ENCODE data around the gene MAD1L1.
"Not testable (repeated sequence)": the region's sequence is repeated elsewhere in the genome, so short reads cannot be mapped to it uniquely, and the experiment has no call there.

Gene MAD1L1

DNA sequence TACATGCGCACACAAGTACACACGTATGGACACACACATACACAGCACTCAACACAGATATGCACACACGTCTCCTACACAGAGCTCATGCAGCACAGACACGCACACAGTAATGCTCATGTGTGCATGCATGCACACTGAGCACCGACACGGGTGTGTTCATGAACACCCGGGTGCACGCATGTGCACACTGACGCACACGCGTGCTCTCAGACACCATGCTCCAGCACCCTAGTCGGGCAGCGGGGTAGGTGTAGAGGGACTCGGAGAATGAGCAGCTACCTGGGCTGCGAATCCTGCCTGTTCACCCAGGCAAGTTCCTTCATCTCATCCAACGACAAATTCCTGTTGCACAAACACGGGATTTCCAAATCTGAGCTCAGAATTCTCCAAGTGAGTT is 184.7 kb downstream of the MAD1L1 start:
- no peak for DNase-seq (ENCODE audit: low read depth in 1 of 2, low spot score in 1 of 2)

DNA sequence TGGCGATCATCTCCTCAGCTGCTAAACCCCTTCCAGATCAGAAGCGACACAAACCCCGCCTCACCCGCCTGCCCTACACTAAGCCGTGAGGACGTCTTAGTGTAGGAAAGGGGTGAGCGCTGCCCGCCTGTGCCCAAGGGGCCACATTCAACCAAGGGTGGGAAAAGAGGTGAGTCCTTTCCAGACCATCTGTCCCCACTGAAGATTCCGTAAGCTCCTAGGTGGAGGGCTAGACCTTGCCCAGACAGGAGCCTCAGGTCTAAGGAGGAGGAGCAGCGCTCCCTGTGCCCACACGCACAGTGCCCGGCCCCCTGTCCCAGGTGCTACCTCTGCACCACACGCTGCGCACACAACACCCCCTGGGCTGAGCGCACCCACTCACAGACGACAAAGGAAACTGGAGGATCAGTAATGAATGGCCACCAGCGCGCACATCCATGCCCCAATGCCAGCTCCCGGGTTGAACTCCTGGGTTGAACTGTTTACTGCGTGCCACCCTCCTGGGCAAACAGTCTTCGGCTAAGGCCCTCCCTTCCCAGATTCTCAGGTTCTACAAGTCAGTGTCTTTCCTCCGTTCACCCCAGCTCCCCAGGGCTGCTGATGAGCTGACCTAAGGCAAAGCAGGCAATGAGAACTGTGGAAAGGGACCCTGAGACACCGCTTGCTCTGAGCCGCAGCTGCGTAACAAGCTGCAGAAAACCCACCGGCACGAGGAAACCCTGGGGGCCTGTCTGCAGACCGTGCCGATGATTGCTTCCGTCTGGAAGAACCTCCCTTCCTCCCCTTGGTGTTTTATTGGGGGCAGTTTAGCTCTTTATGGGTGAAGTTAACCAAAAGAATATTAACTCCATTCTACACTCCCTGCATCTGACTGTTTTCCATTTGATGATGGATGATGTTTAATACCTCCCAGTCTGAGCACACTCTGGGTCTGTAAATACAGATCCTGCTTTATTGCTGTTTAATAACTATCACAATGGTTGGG is 185.9 kb downstream of the MAD1L1 start:
- no peak for DNase-seq (ENCODE audit: low read depth in 1 of 2, low spot score in 1 of 2)

DNA sequence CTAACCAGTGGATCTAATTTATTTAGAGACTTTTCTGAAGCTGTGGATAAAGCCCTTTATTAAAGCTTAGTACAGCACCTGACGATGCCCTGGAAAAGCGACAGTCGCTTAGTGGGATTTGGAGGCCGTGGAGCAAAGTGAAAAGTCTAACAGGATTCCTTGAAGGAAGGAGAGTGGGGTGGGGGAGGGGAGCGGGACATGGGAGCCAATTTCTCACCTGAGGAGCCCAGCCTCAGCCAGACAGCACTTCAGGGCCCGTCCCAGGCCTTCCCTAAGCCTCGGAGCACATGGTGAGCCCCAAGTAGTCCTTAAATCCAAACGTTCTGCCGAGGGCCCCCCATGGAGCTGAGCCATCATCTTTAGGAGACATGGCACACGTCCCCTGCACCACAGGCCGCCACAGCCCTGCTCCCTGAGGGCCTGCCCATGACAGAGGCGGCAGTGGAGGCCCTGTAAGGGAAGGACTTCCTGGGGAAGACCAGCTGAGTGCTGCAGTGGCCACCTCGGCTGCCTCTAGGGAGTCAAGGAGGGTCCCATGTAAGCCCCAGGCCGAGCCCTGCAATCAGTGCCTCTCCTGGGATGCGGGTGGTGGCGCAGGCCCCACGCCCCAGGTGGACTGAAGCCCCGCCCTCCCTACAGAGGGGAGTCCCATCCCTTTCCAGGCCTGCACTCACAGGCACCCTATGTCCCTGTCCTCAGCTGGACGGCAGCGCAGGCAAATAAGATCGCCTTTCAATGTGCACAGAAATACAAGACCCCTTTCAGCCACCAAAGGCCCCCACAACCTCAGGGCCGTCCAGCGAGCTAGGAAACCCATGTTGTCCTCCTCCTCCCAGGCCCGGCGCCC is 187.0 kb downstream of the MAD1L1 start:
- no peak for DNase-seq (ENCODE audit: low read depth in 1 of 2, low spot score in 1 of 2)

DNA sequence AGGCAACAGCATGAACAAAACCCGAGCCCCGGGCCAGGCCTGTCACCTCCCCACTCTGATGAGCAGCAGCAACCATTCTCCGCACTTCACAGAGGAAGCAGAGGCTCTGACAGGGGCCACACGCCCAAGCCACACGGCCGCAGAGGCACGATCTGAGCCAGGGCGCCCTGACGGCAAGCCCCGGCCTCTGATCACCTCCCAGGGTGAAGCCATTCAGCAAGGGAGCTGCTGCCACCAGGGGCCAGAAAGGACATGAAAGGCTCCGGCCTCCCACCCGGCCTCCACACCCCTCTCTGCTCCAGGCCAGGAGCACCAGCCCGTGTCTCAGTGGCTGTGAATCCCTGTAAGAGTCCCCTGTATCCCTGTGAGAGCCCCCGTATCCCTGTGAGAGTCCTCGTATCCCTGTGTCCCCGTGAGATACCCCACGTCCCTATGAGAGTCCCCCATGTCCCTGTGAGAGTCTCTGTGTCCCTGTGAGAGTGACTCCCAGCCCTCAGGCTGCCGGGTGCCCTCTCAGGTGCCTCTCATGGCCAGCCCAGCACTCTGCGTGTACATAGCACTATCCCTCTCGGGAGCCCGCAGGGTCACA is 187.8 kb downstream of the MAD1L1 start:
- DNase-seq (ENCODE audit: low read depth in 1 of 2, low spot score in 1 of 2): no peak

DNA sequence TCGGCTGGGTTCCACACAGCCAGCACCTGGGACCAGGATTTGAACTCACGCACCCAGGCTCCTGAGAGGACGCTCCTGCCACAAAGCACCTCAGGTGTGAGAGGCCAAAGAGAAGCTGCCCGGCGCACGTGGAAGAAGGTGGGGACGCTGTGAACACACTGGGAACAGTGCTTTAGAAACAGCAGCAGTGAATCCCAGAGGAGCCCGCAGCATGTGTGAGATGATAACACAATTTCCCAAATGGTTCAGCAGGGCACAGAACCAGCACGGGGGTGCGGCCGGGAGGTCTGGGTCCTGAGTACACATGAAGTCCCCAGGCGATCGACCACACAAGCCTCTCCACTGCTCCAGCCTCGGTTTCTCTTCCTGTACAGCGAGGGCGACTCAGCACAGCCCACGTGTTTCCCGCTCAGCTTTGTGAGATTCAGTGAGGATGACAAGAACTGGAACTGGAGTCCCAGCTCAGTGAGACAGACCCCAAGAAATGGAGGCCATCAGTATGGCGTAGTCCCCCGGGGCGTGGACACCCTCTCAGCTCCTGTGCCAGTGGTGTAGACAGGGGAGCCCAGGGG is 188.3 kb downstream of the MAD1L1 start:
- DNase-seq (ENCODE audit: low read depth in 1 of 2, low spot score in 1 of 2): no peak

DNA sequence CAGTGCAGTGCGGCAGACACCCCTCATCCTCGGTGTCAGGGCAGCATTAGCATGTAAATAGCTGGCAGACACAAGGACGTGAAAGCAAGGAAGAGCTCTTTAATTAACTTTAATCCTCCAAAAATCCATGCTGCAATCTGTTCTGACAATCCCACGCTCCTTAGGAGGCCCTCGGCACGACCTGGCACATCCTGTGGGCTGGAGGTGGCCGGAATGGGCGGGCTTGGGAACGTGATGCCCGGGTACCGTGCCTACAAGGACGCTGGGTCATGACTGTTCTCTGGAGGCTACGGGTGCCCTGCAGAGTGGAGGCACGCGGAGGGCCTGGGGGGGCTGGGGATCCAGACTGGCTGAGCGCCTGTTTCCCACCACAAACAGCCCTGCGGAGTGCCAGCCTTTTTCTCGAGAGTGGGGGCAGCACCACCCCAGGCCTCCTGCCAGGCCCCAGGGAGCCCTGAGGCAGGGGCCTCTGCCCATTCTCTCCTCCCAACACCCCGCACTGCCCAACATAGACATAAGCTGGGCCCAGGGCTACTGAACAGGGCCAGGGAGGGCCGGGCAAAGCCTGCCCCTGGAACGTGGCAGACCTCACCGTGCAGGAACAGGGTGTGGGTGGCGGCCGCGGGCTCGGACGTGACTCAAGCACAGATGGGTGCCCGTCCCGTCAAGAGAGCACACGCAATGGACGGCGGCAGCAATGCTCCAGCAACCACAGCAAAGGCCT is 189.3 kb downstream of the MAD1L1 start:
- no peak for DNase-seq (ENCODE audit: low read depth in 1 of 2, low spot score in 1 of 2)

DNA sequence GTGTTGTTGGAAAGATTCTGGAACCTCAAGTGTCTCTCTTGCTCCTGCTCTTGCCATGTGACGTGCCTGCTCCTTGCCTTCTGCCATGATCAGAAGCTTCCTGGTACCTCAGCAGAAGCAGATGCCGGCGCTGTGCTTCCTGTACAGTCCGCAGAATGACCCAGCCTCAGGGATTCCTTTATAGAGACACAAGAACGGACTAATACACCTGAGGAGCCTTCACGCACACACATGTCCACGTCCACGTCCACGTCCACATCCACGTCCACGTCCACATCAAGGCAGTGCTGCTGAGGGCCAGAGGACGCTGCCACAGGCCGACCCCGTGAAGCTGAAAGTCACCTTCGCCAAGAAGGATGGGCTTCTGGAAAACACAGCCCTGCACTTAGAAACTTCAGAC is 190.1 kb downstream of the MAD1L1 start:
- DNase-seq (ENCODE audit: low read depth in 1 of 2, low spot score in 1 of 2): no peak

DNA sequence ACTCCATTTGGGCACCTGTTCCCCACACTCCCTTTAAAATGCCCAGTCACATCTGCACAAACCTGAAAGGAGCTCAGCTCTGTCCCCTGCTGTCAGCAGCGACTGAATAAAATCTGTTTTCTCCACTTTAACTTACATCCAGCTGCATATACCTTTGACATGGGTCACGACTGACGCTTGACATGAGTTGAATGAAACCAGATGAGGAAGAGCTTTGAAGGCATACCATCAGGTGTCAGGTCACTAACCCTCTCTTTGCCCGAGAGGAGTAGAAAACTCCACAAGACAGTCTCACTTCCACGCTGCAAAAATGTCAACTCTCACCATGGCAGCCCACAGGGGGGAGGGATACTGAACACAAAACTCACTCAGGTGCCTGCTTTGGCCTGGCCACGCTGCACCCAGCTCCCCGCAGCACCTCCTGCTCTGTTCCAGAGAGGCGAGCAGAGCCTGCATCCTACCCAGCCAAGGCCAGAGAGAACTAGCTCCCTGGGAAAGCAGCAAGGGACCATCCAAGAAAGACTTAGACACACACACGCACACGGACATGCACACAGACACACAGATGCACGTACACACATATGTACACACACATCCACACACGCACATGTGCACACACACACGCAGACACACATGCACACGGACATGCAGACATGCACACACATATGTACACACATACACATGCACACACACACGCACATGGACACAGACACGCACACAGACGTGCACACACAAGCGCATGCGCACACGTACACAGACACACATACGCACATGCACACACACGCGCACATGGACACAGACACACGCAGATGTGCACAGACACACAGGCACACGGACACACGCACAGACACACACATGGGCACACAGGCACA is 191.0 kb downstream of the MAD1L1 start:
- DNase-seq (ENCODE audit: low read depth in 1 of 2, low spot score in 1 of 2): no peak

DNA sequence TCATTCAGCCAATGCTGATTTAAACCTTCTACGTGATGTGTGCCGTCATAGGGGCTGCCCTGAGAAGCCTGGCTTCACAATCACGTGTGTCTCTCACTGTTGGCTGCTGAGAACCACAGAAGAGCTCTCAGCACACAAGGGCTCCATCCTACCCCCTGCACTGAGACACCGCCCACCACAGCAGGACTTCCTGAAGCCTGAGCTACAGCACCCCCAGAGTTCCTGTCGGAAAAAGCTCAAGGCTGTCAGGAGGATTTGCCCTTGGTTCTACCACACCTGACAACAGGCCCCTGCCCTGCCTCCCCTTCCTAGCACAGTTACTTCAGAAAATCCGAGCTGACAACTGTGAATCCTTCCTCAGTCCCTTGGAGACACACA is 191.9 kb downstream of the MAD1L1 start:
- DNase-seq (ENCODE audit: low read depth in 1 of 2, low spot score in 1 of 2): no peak

DNA sequence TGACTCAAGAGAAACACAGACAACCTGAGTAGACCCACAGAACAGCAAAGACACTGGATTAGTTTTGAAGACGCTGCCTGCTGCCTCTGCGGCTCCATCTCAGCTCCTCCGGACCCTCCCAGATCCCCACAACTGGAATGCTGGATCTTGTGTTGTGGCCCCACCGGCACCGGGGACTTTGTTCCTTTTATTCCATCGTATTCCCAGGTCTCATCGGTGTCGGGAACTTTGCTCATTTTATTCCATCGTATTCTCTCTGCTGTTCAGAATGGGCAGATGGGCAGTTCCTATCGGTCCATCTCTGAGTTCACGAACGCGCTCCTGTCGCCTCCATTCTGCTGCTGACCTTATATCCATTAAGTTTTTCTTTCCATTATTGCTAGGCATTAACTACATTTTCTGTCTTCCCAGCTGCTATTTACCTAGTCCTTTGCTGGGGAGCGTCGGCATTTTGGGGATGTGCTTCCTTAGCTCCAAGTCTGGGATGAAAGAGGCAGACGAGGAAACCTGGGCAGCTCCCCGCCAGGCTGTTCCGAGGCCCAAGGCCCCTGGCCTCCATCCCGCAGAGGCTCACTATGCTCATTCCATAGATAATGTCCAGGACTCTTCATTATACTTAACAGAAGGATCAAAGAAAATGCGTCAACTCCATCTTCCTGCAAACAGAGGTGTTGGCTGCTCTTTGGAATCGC is 192.4 kb downstream of the MAD1L1 start:
- no peak for DNase-seq (ENCODE audit: low read depth in 1 of 2, low spot score in 1 of 2)

DNA sequence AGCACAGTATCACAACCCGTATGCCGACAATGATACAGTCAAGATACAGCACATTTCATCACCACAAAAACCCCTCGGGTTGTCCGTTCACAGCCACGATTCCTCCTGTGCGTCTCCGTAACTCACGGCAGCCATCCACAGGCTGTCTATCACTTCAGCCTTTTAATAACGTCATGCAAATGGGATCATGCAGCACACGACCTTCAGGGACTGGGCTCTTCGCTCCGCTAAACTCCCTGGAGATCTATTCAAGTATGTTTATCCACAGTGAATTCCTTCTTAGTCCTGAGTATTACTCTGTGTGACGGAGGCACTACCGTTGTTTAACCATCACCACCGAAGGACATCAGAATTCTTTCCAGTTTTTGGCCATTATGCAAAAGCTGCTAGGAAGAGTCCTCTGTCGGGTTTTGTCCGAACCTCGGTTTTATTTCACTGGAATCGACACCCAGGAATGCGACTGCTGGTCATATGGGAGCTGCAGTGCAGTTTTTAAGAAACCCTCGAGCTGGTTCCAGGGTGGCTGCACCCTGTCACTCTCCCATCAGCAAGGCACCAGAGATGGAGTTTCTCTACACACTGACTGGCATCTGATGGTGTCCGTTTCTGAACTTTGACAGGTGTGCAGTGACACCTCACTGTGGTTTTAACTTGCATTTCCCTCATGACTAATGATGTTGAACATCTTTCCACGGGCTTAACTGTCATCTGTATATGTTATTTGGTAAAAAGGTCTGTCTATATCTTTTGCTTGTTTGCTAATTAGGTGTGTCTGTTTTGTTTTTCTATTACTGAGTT is 193.6 kb downstream of the MAD1L1 start:
- no peak for DNase-seq (ENCODE audit: low read depth in 1 of 2, low spot score in 1 of 2)

DNA sequence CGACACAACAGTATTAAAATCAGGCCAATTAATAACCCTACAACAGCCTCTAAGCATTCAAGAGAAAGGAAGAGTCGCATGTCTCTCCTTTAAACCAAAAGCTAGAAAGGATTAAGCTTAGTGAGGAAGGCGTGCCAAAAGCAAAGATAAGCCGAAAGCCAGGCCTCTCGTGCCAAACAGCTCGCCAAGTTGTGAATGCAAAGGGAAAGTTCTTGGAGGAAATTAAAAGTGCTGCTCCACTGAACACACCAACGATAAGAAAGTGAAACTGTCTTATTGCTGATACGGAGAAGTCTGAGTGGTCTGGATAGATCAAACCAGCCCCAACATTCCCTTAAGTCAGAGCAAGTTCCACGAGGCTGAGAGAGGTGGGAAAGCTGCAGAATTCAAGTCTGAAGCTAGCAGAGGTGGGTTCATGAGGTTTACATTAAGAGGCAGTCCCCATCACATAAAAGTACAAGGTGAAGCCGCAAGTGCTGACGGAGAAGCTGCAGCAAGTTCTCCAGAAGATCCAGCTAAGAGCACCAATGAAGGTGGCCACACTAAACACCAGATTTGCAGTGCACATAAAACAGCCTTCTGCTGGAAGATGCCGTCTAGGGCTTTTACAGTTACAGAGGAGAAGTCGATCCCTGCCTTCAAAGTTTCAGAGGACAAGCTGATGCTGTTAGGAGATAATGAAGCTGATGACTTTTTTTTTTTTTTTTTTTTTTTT is 194.8 kb downstream of the MAD1L1 start:
- DNase-seq (ENCODE audit: low read depth in 1 of 2, low spot score in 1 of 2): no peak

DNA sequence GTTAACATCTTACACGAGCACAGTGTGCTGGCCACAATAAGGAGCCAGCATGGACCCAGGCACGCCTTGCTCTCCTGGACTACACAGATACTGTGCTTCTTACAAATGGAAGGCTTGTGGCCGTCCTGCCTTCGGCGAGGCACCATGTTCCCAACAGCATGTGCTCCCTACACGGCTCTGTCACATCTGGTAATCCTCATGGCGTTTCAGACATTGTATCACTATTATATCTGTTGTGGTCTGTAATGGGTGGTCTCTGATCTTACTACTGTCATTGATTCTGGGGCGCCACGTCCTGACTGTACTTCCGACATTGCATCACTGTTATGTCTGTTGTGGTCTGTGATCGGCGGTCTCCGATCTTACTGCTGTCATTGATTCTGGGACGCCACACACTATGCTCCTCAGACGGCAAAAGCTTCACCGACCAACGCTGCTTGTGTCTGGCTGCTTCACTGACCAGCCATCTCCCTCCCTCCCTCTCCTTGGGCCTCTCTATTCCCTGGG is 195.4 kb downstream of the MAD1L1 start:
- no peak for DNase-seq (ENCODE audit: low read depth in 1 of 2, low spot score in 1 of 2)

DNA sequence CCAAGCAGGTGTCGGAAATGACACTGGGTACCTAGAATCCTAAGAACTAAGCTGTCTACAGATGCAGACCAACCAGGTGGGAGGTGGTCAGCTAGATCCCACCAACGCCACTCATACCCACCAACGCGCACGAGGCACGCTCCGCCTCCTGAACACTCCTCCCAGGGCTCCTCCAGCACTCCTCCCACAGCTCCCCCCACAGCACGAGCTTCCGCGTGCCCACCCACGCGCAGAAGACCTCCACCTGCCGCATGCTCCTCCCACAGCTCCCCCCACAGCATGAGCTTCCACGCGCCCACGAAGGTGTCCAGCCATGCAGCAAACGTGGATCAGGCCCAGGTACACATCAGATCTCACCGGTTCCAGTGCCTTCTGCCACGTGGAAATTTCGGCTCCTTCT is 196.0 kb downstream of the MAD1L1 start:
- DNase-seq (ENCODE audit: low read depth in 1 of 2, low spot score in 1 of 2): no peak

DNA sequence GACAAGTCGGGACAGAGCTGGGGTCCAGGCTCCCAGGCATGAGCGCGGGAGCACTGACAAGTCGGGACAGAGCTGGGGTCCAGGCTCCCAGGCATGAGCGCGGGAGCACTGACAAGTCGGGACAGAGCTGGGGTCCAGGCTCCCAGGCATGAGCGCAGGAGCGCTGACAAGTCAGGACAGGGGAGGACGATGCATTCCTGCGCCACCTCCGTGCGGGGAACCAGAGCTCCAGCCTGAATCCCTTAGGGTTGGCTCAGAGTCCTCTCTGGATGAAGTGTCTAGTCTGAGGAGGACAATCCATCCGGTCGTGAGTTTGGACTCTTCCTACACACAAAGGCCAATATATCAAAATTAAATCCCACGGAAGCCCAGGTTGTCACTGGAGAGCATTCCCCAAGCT is 196.5 kb downstream of the MAD1L1 start:
- not testable (repeated sequence) for DNase-seq (ENCODE audit: low read depth in 1 of 2, low spot score in 1 of 2)

DNA sequence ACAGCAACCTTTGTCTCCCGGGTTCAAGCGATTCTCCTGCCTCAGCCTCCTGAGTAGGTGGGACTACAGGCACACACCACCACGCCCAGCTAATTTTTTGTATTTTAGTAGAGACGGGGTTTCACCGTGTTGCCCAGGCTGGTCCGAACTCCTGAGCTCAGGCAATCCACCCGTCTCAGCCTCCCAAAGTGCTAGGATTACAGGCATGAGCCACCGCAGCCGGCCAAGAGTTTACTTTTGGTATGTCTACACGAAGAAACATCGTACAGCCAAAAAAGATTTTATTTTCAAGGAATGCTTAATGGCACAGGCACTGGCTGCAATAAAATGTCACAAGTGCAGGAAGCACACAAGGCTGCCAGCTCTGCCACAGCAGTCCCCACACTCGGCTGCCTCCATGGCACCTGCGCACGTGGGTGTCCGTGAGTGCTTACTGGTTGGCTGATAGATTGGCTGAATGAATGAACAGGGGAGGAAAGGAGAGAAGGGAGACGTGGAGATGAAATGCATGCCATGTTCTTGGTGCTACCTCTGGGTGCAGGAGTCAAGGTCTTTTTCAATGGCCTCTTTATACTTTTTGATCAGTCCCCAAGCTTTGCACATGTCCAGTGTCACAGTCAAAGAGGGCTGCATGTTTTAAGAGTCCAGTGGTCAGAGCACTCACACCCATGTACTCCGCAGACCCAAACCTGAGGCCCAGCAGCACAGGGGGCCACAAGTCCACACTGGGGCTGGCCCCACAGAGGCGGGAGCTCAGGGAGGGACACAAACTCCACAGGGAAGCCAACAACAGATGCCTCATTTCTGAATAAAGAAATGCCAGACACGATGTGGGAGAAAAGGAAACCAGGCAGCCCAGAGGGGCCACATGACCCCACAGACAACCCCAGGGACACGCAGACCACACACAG is 198.2 kb downstream of the MAD1L1 start:
- no peak for DNase-seq (ENCODE audit: low read depth in 1 of 2, low spot score in 1 of 2)

Data from activated T-helper 1 cell treated with anti-CD3 and anti-CD28 coated beads, Interleukin-2, amount 50 U/mL, for 16 hours (primary cell).